Vagina (tissue), 2 donors: ENCODE results near the gene HYDIN. TPM values are rescaled to one million over a fixed set of nuclear protein-coding genes. Genes with fewer than 3 reads are reported as not detected.

Source experiments
- DNase-seq, 2 donors: peaks; one replicate each; pipeline ENCODE4 v3.0.0-alpha.2; 2017; ENCODE audit errors: extremely low spot score in 2 of 2
- H3K27ac ChIP-seq: fragments of 200-600 bp; sonication (generic); one replicate; pipeline ENCODE4 v1.5.1; 2019
- H3K27me3 ChIP-seq: fragments of 200-600 bp; sonication (generic); one replicate; pipeline ENCODE4 v1.5.1; 2019
- H3K36me3 ChIP-seq, 2 donors: fragments of 200-600 bp; sonication (generic); one replicate each; pipeline ENCODE4 v1.5.1; 2017 to 2019
- H3K4me1 ChIP-seq: fragments of 200-600 bp; sonication (generic); one replicate; pipeline ENCODE4 v1.5.1; 2019
- H3K4me3 ChIP-seq, 2 donors: fragments of 200-600 bp; sonication (generic); 1 replicate in 1 of 2; 2 replicates in 1 of 2; pipeline ENCODE4 v1.5.1; 2016 to 2019
- H3K9me3 ChIP-seq: fragments of 200-600 bp; sonication (generic); one replicate; pipeline ENCODE4 v1.5.1; 2019
- POLR2A ChIP-seq, 2 donors: fragments of 450-650 bp; IDR thresholded peaks; one replicate each; pipeline ENCODE4 v1.6.1; 2017; ENCODE audit warnings: antibody characterized with exemption in 2 of 2, mild to moderate bottlenecking in 2 of 2, moderate library complexity in 2 of 2
- POLR2AphosphoS5 ChIP-seq, 2 donors: sonication (generic); formaldehyde crosslinking; IDR thresholded peaks; one replicate each; pipeline ENCODE4 v1.9.0; 2017; ENCODE audit warnings: antibody characterized with exemption in 2 of 2, mild to moderate bottlenecking in 2 of 2, low read depth in 1 of 2; ENCODE audit not compliant: insufficient read depth in 1 of 2
- intact Hi-C: fragments of 100-400 bp; cut with DNase I; formaldehyde crosslinking; loops from one replicate; pipeline ENCODE4 v1.15.1; 2023
- total RNA-seq: library from RNA; depleted of rRNA; stranded (reverse); fragments of >200 nt; gene quantifications from one replicate; pipeline ENCODE4 v1.2.3, GENCODE V29; 2016
- TF ChIP-seq, protein P1 (sequence below), 3 experiments: fragments of 450-650 bp in 2 of 3; fragments of 200-600 bp in 1 of 3; sonication (generic) in 1 of 3; IDR thresholded peaks; one replicate each; pipeline ENCODE4 v1.5.1; 2017 to 2019; ENCODE audit warnings: antibody characterized with exemption in 3 of 3, mild to moderate bottlenecking in 2 of 3, moderate library complexity in 2 of 3

The HYDIN gene
- total RNA-seq, 1 donor from 2014 or later, result not detected

GRCh38 chr16:71262391-71262790, 31.9 kb upstream of the HYDIN start:
- no peaks in the 10 kb centered on the region for H3K36me3 ChIP-seq
- H3K4me1 ChIP-seq, result no peaks in the 10 kb centered on the region
- no peaks in the 10 kb centered on the region for H3K27me3 ChIP-seq
- DNase-seq, result no peak
- intact Hi-C loops, result no loop called here
- TF ChIP-seq POLR2A (IDR thresholded peaks at IDR 0.05) (no peak), POLR2AphosphoS5 (IDR thresholded peaks at IDR 0.05; ENCODE audit: insufficient read depth in 1 of 2, low read depth in 1 of 2) (no peak)
- H3K4me3 ChIP-seq, result no peak overlapping the region
- H3K27ac ChIP-seq, result no peak overlapping the region
- no peaks in the 10 kb centered on the region for H3K9me3 ChIP-seq

DNA sequence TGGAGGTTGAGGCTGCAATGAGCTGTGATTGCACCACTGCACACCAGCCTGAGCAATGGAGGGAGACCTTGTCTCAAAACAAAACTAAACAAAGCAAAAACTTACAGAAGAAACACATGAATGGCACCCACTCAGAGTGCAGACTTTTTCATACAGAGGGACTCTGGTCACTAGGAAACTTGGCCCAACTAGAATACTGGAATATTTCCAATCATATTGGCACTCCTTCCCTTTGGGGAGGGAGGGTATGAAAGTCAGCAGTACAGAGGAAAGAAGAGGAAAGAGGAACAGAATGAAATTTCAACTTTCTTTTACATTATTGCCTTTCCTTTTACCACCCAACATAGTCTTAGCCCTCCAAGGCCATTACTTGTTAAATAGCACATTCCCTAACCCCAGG, 30.5 kb upstream of the HYDIN start:
- Histone ChIP-seq H3K4me3 (no peak overlapping the region), H3K27ac (no peak overlapping the region), H3K9me3 (no peaks in the 10 kb centered on the region), H3K27me3 (no peaks in the 10 kb centered on the region), H3K36me3 (no peaks in the 10 kb centered on the region), H3K4me1 (no peaks in the 10 kb centered on the region)
- TF ChIP-seq POLR2A (IDR thresholded peaks at IDR 0.05), result no peak
- TF ChIP-seq POLR2AphosphoS5 (IDR thresholded peaks at IDR 0.05; ENCODE audit: insufficient read depth in 1 of 2, low read depth in 1 of 2), result no peak
- TF ChIP-seq, protein P1, sequence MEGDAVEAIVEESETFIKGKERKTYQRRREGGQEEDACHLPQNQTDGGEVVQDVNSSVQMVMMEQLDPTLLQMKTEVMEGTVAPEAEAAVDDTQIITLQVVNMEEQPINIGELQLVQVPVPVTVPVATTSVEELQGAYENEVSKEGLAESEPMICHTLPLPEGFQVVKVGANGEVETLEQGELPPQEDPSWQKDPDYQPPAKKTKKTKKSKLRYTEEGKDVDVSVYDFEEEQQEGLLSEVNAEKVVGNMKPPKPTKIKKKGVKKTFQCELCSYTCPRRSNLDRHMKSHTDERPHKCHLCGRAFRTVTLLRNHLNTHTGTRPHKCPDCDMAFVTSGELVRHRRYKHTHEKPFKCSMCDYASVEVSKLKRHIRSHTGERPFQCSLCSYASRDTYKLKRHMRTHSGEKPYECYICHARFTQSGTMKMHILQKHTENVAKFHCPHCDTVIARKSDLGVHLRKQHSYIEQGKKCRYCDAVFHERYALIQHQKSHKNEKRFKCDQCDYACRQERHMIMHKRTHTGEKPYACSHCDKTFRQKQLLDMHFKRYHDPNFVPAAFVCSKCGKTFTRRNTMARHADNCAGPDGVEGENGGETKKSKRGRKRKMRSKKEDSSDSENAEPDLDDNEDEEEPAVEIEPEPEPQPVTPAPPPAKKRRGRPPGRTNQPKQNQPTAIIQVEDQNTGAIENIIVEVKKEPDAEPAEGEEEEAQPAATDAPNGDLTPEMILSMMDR (IDR thresholded peaks at IDR 0.05), result no peak
- intact Hi-C loops, result no loop called here
- DNase-seq, result no peak

- H3K36me3 ChIP-seq, result no peaks in the 10 kb centered on the region
- intact Hi-C loops, result no loop called here
- H3K4me1 ChIP-seq, result no peaks in the 10 kb centered on the region
- DNase-seq, result no peak
- H3K27me3 ChIP-seq, result no peaks in the 10 kb centered on the region
- H3K27ac ChIP-seq, result no peak overlapping the region
- no peak for TF ChIP-seq POLR2AphosphoS5 (IDR thresholded peaks at IDR 0.05; ENCODE audit: insufficient read depth in 1 of 2, low read depth in 1 of 2)
- TF ChIP-seq POLR2A (IDR thresholded peaks at IDR 0.05), result no peak
- TF ChIP-seq, protein P1 (IDR thresholded peaks at IDR 0.05), result no peak
- no peak overlapping the region for H3K4me3 ChIP-seq
- no peaks in the 10 kb centered on the region for H3K9me3 ChIP-seq
Measured at GRCh38 chr16:71259086-71259485, 28.6 kb upstream of the HYDIN start.

- Histone ChIP-seq H3K36me3 (no peaks in the 10 kb centered on the region), H3K4me1 (no peaks in the 10 kb centered on the region), H3K27ac (no peak overlapping the region), H3K27me3 (no peaks in the 10 kb centered on the region), H3K4me3 (no peak overlapping the region), H3K9me3 (no peaks in the 10 kb centered on the region)
- TF ChIP-seq POLR2AphosphoS5 (IDR thresholded peaks at IDR 0.05; ENCODE audit: insufficient read depth in 1 of 2, low read depth in 1 of 2) (no peak), POLR2A (IDR thresholded peaks at IDR 0.05) (no peak)
- TF ChIP-seq, protein P1 (IDR thresholded peaks at IDR 0.05), result no peak
- DNase-seq, result no peak
- intact Hi-C loops, result no loop called here
Measured at GRCh38 chr16:71258372-71258771, 27.9 kb upstream of the HYDIN start.

DNA sequence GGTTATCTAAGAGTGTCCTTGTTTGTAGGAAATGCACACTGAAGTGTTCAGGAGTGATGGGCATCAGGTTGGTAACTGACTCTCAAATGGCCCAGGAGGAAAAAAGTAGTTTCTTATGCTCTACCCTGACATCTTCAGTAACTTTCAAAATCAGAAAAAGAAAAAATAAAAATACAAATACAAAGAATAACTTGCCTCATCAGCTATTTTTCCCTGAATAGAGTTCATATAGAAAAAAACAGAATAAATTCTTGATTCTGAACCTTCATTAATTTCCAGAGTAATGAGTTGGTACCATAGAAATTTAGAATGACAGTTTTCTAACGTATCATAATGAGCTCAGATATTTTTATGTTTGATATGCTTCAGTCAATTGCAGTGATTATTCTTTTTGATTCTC, 27.2 kb upstream of the HYDIN start:
- no peaks in the 10 kb centered on the region for H3K36me3 ChIP-seq
- TF ChIP-seq POLR2A (IDR thresholded peaks at IDR 0.05), result no peak
- TF ChIP-seq, protein P1 (IDR thresholded peaks at IDR 0.05), result no peak
- no peak for TF ChIP-seq POLR2AphosphoS5 (IDR thresholded peaks at IDR 0.05; ENCODE audit: insufficient read depth in 1 of 2, low read depth in 1 of 2)
- no peaks in the 10 kb centered on the region for H3K9me3 ChIP-seq
- H3K4me3 ChIP-seq, result no peak overlapping the region
- no peaks in the 10 kb centered on the region for H3K27me3 ChIP-seq
- H3K27ac ChIP-seq, result no peak overlapping the region
- H3K4me1 ChIP-seq, result no peaks in the 10 kb centered on the region
- no peak for DNase-seq
- intact Hi-C loops, result no loop called here
